Skin of body (tissue), 2 donors: ENCODE measurements around the gene ARHGEF28. TPM values are rescaled to one million over a fixed set of nuclear protein-coding genes. Genes with fewer than 3 reads are reported as not detected.

Experiments used
- DNase-seq: peaks from one replicate; lab custom pipeline; 2025; lab: John Stamatoyannopoulos, UW
- total RNA-seq: library from RNA; depleted of rRNA; stranded (reverse); fragments of >200 nt; gene quantifications from one replicate; pipeline ENCODE4 v1.2.3, GENCODE V29; 2014

ARHGEF28 gene
- total RNA-seq, 1 donor from 2014 or later = 19.2 TPM

DNA sequence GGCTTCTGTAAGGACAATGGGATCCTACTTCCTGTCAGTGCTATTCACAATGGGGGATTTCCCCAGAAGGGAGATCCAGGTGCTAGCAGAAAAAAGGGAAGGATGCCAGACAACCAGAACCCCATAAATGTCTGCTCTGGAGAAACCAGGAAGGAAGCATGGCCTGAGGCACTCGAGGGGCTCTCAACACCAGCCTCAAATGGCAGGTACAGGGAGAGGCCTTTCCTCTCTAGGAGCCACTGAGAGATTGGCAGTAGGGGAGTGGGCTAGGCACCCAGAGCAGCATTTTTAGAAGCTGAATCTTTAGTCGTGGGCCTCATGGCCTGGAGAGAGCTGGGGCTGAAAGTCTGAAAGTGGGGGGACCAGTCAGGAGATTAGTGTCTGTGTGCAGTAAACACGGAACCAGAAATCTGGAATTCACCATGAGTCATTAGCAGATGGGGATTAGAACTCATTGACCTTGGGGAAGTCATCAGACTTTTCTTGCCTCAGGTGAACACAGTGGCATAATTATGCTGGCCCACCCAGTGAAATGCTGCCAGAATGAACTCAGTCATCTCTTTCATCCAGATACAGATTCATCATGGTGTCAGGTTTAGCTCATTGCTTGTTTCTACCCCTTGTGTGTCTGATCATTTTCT, 28.3 kb downstream of the ARHGEF28 start:
- no peak for DNase-seq

GRCh38 chr5:73654819-73655318, 28.9 kb downstream of the ARHGEF28 start:
- no peak for DNase-seq

DNA sequence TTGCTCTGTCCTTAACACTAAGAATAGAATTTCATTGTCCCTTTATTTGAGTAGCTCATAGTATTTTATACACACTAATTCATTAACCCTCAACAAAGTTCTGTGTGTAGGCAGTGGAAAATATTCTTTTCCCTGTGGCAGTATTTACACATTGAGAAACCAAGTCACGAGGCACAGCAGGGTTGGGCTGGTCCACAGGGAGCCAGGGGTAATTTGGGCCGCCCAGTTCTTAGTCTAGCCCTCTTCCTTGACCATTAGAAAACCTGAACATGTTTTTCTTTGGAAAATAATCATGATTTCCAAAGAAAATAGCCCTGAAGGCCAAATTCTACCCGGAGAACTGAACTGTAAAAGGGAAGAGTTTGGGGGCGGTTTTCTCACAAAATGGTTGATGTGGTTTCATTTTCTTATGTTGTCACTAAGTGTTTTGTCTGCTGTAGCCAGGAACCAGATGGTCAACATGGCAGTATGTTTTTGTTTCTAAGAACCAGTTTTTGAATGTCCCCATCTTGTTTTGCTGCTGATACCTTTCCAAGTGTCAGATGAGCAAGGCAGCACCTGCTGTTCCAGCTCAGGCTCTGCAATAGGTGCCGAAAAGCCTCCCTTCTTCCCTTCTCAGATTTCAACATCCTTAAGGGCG, 29.6 kb downstream of the ARHGEF28 start:
- no peak for DNase-seq

GRCh38 chr5:73661753-73662152, 35.8 kb downstream of the ARHGEF28 start:
- no peak for DNase-seq

GRCh38 chr5:73663161-73663859, 37.3 kb downstream of the ARHGEF28 start:
- DNase-seq = no peak

GRCh38 chr5:73663860-73664240, 37.9 kb downstream of the ARHGEF28 start:
- DNase-seq = no peak

GRCh38 chr5:73664796-73665195, 38.8 kb downstream of the ARHGEF28 start:
- DNase-seq = no peak

GRCh38 chr5:73666891-73667290, 40.9 kb downstream of the ARHGEF28 start:
- no peak for DNase-seq

GRCh38 chr5:73668017-73668416, 42.0 kb downstream of the ARHGEF28 start:
- no peak for DNase-seq

DNA sequence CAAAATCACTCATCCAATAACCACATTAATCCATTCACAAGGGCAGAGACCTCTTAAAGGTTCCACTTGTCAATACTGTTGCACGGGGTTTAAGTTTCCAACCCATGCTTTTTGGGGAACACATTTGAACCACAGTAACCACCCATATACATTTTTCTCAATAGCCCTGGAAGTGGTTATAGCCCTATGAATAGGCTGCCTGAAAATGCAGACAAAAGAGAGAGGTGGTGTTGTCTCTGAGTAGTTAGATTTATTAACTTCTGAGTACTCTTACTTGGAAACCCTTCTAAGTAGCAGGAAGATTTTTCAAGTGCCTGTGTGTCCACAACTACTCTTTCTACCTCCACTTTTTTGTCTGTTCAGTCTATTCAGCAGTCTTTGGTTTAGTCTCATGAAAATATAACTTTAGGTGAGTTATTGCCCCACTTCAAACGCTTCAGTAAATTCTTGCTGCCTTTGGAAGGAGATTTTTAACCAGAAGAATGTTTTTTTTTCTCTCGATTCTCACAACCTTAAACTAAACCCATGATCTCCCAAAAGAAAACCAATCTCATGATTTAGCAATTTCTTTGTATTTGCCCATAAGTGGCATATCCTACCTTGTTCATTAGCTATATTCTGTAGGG, 42.6 kb downstream of the ARHGEF28 start:
- DNase-seq = no peak

DNA sequence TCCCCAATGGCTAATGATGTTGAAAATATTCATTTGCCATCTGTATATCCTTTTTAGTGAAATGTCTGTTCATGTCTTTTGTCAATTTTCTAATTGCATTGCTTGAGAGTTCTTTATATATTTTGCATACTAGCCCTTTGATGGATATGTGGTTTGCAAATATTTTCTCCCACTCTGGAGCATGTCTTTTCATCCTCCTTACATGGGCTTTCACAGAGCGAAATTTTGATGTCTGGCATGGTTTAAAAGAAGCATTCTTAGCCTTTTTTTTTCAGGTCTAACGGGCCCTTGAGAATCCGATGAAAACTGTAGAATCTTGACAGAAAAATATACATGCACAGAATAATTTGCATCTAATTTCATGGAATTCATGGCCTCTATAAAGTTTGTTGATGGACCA, 44.7 kb downstream of the ARHGEF28 start:
- DNase-seq = no peak

DNA sequence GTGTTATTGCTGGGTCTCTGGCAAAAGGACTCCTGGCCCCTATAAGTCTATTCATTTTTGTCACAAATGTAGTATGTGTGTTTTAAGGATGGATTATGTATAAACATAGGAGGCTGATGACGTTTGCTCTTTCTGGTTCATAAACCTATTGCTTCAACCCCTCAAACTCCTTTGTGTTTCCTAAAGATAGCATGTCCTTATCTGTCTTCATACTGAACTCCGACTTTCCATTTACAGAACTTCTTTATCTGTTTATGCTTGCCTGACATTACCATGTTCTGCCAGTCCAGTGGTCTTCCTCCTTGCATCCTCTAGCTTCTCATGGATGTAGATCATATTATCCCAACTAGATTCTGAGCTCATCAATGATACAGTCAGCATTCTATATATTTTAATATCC, 46.1 kb downstream of the ARHGEF28 start:
- no peak for DNase-seq

GRCh38 chr5:73673161-73673591, 47.2 kb downstream of the ARHGEF28 start:
- DNase-seq = no peak

GRCh38 chr5:73674669-73675004, 48.6 kb downstream of the ARHGEF28 start:
- DNase-seq = no peak

DNA sequence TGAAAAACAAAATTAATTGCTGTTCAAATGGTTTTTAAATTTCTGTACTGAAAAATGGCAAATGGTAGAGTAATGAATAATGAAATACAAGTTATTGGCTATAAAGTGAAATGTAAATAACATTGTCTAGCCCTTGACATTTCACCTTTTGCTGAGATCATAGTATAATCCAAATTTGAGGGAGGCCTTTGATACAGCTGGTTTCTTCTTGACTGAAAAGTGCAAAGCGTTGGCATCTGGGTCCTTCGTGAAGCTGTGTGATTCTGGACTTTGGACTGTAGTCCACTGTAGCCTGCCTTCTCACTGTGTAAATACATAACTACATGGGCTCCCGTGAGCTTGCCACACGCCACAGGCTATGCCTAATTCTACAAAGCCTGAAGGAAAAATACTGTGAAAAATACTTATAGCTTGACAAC, 52.3 kb downstream of the ARHGEF28 start:
- no peak for DNase-seq

- DNase-seq = no peak
Observed at GRCh38 chr5:73678807-73679206, 52.8 kb downstream of the ARHGEF28 start.

DNA sequence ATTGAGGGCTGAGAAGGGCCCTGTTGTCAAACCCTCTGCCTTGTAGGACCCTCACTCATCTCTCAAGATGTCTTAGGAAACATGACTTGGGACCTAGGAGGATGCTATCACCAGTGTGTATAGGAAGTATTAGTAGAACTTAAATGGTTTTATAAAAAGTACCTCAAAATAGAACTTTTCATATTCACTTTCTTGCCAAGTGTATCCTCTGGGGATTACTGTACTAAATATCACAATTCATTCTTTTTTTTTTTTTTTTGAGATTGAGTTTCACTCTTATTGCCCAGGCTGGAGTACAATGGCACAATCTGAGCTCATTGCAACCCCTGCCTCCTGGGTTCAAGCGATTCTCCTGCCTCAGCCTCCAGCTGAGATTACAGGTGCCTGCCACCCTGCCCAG, 56.2 kb downstream of the ARHGEF28 start:
- no peak for DNase-seq

- DNase-seq = no peak
Observed at GRCh38 chr5:73684691-73685090, 58.7 kb downstream of the ARHGEF28 start.

- DNase-seq = no peak
Observed at GRCh38 chr5:73686912-73687311, 60.9 kb downstream of the ARHGEF28 start.

GRCh38 chr5:73687357-73687756, 61.4 kb downstream of the ARHGEF28 start:
- DNase-seq = no peak

- no peak for DNase-seq
Observed at GRCh38 chr5:73690015-73690414, 64.0 kb downstream of the ARHGEF28 start.
